Neuron (in vitro differentiated cells): ENCODE data around the gene REXO1.
"Not testable (repeated sequence)": the region's sequence is repeated elsewhere in the genome, so short reads cannot be mapped to it uniquely, and the experiment has no call there.

ENCODE experiments used
- H2AFZ ChIP-seq: one replicate; pipeline ENCODE4 v1.6.1; 2013; ENCODE audit warnings: low read depth, mild to moderate bottlenecking, inconsistent platforms, low read length, moderate library complexity
- H3K27me3 ChIP-seq: one replicate; pipeline ENCODE4 v1.6.1; 2013; ENCODE audit warnings: low read length; ENCODE audit not compliant: insufficient read depth
- H3K36me3 ChIP-seq: one replicate; pipeline ENCODE4 v1.6.1; 2013; ENCODE audit warnings: low read length; ENCODE audit not compliant: insufficient read depth
- H3K4me1 ChIP-seq: one replicate; pipeline ENCODE4 v1.6.1; 2013; ENCODE audit warnings: low read length; ENCODE audit not compliant: insufficient read depth
- H3K4me3 ChIP-seq: 2 replicates; pipeline ENCODE4 v1.5.1; 2013; ENCODE audit warnings: mild to moderate bottlenecking, low read length, moderate library complexity
- H3K9me3 ChIP-seq: one replicate; pipeline ENCODE4 v1.6.1; 2013; ENCODE audit warnings: low read length

Gene REXO1

DNA sequence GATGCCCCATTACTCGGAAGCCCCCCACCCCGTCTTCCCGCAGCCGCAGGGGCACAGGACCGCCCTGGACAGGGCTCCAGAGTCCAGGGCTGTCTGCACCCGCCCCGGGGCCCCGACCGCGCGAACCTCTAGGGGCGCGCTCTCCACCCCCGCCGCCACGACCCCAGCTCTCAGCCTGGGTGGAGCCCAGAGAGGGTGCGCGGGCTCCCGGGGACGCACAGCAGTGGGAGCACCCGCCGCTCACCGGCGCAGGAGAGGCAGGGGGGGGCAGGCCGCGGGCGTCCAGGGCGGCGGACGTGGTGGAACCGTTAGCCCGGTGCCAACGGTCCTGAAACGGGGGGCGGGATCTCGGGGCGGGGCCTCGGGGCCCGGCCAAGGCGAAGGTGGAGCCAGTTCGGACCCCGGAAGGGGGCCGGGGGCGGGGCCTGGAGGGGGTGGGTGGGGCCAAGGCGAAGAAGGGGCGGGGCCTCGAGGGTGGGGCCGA, 36.3 kb downstream of the REXO1 start, which contains the start of gene ATP8B3:
Gene ATP8B3 (minus strand): TSS at position 335 of the 484 bp plus-strand sequence. CDS start 540 bp downstream, outside the sequence.
- Histone ChIP-seq H2AFZ (peak within 1 kb of the TSS; percentile 7), H3K9me3 (no peaks in the 10 kb centered on the region), H3K27me3 (no peaks in the 10 kb centered on the region), H3K4me1 (peaks cover 11% of the 10 kb centered on the region), H3K36me3 (peaks cover 12% of the 10 kb centered on the region), H3K4me3 (peak within 1 kb of the TSS; percentile 55)

- H2AFZ ChIP-seq = no peak overlapping the region
- no peak overlapping the region for H3K4me3 ChIP-seq
- H3K4me1 ChIP-seq = peaks cover 11% of the 10 kb centered on the region
- no peaks in the 10 kb centered on the region for H3K27me3 ChIP-seq
- H3K9me3 ChIP-seq = no peaks in the 10 kb centered on the region
- H3K36me3 ChIP-seq = peaks cover 7% of the 10 kb centered on the region
These were observed 36.8 kb downstream of the REXO1 start for GRCh38 chr19:1811472-1811894.

GRCh38 chr19:1810439-1811160, 37.7 kb downstream of the REXO1 start:
- Histone ChIP-seq H3K9me3 (no peaks in the 10 kb centered on the region), H3K27me3 (no peaks in the 10 kb centered on the region), H3K4me3 (no peak overlapping the region), H3K36me3 (no peaks in the 10 kb centered on the region), H2AFZ (no peak overlapping the region), H3K4me1 (peaks cover 11% of the 10 kb centered on the region)

DNA sequence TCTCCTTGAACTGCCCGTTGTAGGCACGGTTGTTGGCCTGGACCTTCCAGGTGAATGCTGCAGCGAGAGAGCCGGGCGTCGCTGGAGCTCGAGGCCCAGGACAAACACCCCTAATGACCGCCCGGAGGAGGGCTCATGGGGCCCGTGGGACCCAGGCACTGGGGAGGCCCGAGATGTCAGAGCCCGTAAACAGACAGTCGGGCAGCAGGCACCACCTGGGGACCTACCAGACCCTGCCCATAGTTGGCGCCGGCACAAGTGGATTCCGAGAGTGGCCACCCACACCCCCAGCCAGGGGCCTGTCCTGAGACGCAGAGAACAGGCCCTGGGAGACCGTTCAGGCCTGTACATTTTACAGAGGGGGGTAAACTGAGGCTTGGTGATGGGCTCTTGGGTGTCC, 38.6 kb downstream of the REXO1 start:
- Histone ChIP-seq H3K9me3 (no peaks in the 10 kb centered on the region), H3K36me3 (no peaks in the 10 kb centered on the region), H3K27me3 (no peaks in the 10 kb centered on the region), H2AFZ (no peak overlapping the region), H3K4me3 (no peak overlapping the region), H3K4me1 (peaks cover 11% of the 10 kb centered on the region)

GRCh38 chr19:1808395-1808731, 39.9 kb downstream of the REXO1 start:
- Histone ChIP-seq H3K4me3 (no peak overlapping the region), H3K9me3 (no peaks in the 10 kb centered on the region), H3K27me3 (no peaks in the 10 kb centered on the region), H2AFZ (no peak overlapping the region), H3K4me1 (peaks cover 8% of the 10 kb centered on the region), H3K36me3 (no peaks in the 10 kb centered on the region)

DNA sequence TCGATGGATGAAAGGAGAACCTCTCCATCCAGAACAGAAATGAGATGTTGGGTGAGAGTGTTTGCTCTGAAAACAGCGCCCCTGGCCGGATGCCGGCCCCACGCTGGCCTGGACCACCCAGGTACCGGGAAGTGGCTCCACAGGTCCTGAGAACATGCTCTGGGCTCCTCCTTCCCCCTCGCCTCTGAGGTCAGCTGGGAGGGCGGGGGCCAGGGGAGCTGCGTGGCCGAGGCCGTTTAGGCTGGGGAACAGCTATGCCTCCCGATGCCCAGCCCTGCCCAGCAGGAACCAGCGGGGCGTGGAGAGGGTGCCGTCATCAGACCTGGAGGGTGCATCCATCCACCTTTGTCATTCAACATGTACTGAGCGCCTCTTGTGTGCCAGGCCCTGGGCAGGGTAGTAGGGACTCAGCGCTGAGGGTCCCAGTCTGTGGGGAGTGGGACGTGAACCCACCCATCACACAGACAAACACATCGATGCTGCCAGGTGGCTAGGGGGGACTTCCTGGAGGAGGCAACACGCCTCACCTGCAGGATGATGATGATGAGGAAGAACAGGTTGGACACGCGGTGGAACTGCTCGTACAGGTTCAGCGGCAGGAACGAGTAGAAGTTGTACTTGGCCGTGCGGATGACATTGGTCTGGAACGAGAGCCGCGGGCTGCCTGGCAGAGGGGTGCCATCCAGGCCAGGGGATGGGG, 40.4 kb downstream of the REXO1 start:
- H3K36me3 ChIP-seq = no peaks in the 10 kb centered on the region
- H3K9me3 ChIP-seq = no peaks in the 10 kb centered on the region
- no peak overlapping the region for H2AFZ ChIP-seq
- H3K4me3 ChIP-seq = no peak overlapping the region
- H3K27me3 ChIP-seq = no peaks in the 10 kb centered on the region
- H3K4me1 ChIP-seq = peaks cover 3% of the 10 kb centered on the region

DNA sequence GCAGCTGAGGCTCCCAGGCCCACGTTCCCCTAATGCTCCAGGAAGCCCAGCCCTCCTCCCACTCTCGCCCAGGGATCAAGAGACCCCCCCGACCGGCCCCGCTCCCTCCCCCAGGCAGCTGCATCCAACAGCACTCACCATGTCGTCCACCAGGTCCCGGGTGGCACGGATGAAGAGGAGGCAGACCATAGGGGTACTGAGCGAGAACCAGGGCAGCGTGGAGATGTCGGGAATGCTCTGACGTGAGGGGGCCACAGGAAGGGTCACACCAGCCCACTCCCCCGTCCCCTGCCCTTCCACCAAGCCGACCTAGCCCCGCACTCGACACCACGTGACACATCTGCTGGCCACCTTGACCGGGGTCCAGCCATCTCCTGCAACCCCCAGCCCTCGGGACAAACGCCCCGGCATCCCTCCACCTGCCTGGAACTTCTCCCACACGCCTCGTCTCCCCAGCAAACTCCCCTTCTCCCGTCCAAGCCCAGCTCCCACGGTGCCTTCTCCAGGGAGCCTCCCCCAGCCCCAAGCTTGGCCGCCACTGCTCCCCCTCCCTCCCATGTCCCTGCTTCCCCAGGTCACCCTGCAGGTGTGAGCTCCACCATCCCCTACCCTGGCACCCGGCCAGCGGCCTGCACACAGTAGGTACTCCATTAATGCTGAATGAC, 41.1 kb downstream of the REXO1 start:
- no peaks in the 10 kb centered on the region for H3K9me3 ChIP-seq
- no peaks in the 10 kb centered on the region for H3K4me1 ChIP-seq
- H3K36me3 ChIP-seq = no peaks in the 10 kb centered on the region
- no peaks in the 10 kb centered on the region for H3K27me3 ChIP-seq
- no peak overlapping the region for H3K4me3 ChIP-seq
- no peak overlapping the region for H2AFZ ChIP-seq

- H3K4me3 ChIP-seq = no peak overlapping the region
- no peaks in the 10 kb centered on the region for H3K27me3 ChIP-seq
- no peaks in the 10 kb centered on the region for H3K4me1 ChIP-seq
- H3K9me3 ChIP-seq = no peaks in the 10 kb centered on the region
- no peak overlapping the region for H2AFZ ChIP-seq
- H3K36me3 ChIP-seq = no peaks in the 10 kb centered on the region
These were observed 41.9 kb downstream of the REXO1 start for GRCh38 chr19:1806184-1807029.

DNA sequence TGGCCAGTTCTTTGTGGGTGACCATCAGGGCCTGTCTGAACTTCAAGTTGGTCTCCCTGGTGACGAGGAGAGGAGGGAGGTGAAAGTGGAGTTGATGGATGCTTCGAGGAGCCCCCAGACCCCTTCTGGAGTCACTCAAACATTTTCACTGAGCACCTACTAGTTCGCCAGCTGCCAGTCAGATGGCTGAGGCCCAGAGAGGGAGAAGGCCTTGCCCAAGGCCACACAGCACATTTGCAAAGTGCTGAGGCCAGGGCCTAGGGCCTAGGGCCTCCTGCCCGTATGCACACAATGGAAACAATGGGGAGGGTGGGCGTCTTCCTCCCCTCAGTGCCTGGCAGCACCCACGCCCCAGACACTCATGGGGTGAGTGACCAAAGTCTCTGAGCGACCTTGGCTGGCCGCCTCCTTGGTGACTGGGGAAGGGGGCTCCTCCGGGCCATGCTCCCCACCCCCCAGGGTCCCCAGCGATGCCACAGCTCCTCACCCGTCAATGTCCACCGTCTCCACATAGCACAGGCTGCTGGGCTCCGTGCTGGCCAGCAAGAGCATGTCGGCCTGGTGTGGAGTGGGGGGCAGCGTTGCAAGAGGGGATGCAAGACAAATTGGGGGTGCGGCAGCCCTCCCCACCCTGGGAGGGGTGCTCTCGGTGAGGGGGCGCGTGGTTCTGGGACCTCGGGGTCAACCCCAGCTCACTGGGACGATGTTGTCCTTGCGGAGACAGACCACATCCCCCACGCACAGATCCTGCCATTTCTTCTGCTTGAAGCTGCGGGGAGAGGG, 42.7 kb downstream of the REXO1 start:
- H3K4me1 ChIP-seq = no peaks in the 10 kb centered on the region
- H3K9me3 ChIP-seq = no peaks in the 10 kb centered on the region
- no peaks in the 10 kb centered on the region for H3K27me3 ChIP-seq
- H3K4me3 ChIP-seq = no peak overlapping the region
- no peaks in the 10 kb centered on the region for H3K36me3 ChIP-seq
- no peak overlapping the region for H2AFZ ChIP-seq

DNA sequence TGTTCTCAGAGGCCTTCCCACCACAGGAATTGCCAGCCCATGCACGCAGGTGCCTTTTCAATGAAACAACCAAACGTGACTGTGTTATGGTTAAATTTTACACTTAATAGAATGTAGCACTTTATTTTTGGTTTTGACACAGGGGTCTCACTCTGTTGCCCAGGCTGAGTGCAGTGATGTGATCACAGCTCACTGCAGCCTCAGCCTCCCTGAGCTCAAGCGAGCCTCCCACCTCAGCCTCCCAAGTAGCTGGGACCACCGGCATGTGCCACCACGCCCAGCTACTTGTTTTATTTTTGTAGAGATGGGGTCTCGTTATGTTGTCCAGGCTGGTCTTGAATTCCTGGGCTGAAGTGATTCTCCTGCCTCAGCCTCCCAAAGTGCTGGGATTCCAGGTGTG, 43.4 kb downstream of the REXO1 start:
- Histone ChIP-seq H3K27me3 (no peaks in the 10 kb centered on the region), H2AFZ (no peak overlapping the region), H3K36me3 (no peaks in the 10 kb centered on the region), H3K4me3 (no peak overlapping the region), H3K4me1 (no peaks in the 10 kb centered on the region), H3K9me3 (no peaks in the 10 kb centered on the region)

- no peak overlapping the region for H2AFZ ChIP-seq
- no peaks in the 10 kb centered on the region for H3K36me3 ChIP-seq
- peaks cover 7% of the 10 kb centered on the region for H3K27me3 ChIP-seq
- H3K4me1 ChIP-seq = no peaks in the 10 kb centered on the region
- H3K9me3 ChIP-seq = no peaks in the 10 kb centered on the region
- H3K4me3 ChIP-seq = no peak overlapping the region
These were observed 48.5 kb downstream of the REXO1 start for GRCh38 chr19:1799695-1800342.

GRCh38 chr19:1797313-1797712, 51.0 kb downstream of the REXO1 start:
- not testable (repeated sequence) for H3K36me3 ChIP-seq, H3K9me3 ChIP-seq, H3K4me1 ChIP-seq, H3K27me3 ChIP-seq, H2AFZ ChIP-seq, H3K4me3 ChIP-seq
